Stromal cell of bone marrow (primary cell): ENCODE results near the gene WFDC2.
A peak's percentile ranks its signal among the peaks of the same experiment; 100 is the strongest.

Experiments used
- DNase-seq: peaks from one replicate; pipeline ENCODE4 v3.0.0-alpha.2; 2012; ENCODE audit warnings: low read depth

Gene WFDC2

GRCh38 chr20:45469336-45470261 is at the start of gene WFDC2:
Gene WFDC2, plus strand, starts transcription at chr20:45469753. Its CDS starts 29 bp downstream, at chr20:45469782.
- no peak for DNase-seq

DNA sequence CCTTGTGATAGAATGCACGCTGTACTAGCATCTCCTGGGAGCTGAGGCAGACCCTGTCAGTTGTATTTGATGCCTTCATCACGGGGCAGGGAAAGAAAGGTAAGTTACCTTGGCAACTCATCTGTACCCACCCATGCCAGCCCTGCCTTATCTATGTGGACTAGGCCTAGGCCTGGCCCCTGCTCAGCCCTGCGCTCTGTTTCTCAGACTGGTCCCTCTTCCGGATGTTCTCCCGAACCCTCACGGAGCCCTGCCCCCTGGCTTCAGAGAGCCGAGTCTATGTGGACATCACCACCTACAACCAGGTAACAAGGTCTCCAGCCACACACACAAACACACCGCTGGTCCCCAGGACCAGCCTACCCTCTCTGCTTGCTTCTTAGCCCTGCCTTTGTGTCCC is 49.4 kb upstream of the WFDC2 start:
- no peak for DNase-seq

DNA sequence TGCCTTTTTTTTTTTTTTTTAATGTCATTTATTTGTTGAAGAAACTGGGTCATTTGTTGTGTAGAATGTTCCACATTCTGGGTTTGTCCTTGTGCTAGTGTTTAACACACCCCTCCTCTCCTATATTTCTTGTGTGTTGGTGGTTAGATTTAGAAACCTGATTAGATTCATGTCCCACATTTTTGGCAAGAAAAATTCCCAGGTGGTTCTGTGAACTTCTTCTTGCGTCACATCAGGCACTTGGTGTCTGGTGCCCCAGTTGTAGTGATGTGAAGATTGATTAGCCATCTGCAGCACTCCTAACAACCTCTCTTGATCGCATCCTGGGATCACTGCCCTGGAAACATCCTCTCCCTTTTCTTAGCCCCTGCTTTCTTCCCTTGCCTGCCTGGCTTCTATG is 45.9 kb upstream of the WFDC2 start:
- no peak for DNase-seq

- no peak for DNase-seq
These were observed 44.0 kb upstream of the WFDC2 start for GRCh38 chr20:45425561-45425960.

DNA sequence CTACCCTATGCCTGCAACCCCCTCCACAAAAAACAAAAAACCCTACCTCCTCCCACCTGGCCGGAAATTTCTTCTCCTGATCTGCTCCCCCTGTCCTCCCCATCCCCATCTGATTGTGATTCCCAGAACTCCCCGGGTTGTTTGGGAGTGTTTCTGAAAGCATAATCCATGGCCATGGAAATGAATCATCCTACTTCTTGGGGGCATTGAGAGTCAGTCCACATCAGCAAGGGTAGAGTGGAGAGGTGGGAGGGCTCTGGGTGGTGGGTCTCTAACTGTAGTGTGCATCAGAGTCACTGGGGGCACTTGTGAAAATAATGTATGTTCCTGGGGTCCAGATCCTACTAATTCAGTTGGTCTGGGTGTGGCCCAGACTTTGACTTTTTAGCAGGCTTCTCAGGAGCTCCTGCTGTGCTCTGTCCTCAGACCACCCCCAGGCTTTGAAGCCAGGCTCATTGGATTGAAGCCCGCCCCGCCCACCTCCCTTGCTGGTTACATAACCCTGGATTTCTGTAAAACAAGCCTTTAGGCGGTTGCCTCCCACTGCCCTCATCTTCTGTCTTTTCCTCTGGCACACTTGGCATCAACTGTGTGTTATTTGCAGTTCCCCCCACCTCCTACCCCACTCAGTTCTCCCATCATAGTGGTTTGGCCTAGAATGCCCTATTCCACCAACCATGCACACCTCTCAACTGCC is 43.1 kb upstream of the WFDC2 start:
- no peak for DNase-seq

GRCh38 chr20:45427236-45428149 is 42.1 kb upstream of the WFDC2 start:
- no peak for DNase-seq

GRCh38 chr20:45429618-45430017 is 39.9 kb upstream of the WFDC2 start:
- DNase-seq = no peak

- no peak for DNase-seq
These were observed 37.3 kb upstream of the WFDC2 start for GRCh38 chr20:45432294-45432693.

DNA sequence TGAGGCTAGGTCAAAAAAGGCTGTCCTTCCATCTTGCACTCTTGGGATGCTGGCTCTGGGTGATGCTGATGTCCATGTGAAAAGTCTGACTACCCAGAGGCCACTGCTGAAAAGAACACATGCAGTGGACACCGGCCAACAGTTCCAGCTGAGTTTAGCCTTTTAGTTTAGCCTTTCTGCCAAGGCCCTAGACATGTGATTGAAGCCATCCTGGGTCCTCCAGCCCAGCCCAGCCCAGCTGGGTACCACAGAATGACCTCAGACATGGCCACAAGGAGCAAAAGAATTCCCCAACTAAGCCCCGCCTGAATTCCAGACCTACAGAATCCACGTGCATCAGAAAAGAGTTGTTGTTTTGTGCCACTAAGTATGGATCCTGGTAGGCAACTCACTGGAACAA is 36.2 kb upstream of the WFDC2 start:
- peak; percentile 65 for DNase-seq

GRCh38 chr20:45433976-45434375 is 35.6 kb upstream of the WFDC2 start:
- no peak for DNase-seq

- peak; percentile 63 for DNase-seq
These were observed 32.6 kb upstream of the WFDC2 start for GRCh38 chr20:45436732-45437485.

DNA sequence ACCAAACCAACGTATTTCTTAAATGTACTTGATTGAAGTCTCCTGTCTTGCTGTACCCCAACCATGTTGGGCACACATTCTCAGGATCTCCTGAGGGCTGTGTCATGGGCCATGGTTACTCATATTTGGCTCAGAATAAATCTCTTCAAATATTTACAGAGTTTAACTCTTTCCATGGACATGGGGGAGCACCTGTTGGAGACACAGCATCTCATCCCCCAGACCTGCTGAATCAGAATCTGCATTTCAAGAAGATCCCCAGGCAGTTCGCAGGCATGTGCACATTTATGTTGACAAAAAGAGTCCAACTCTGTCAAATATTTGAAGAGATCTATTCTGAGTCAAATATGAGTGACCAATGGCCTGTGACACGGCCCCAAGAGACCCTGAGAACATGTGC is 29.1 kb upstream of the WFDC2 start:
- no peak for DNase-seq

DNA sequence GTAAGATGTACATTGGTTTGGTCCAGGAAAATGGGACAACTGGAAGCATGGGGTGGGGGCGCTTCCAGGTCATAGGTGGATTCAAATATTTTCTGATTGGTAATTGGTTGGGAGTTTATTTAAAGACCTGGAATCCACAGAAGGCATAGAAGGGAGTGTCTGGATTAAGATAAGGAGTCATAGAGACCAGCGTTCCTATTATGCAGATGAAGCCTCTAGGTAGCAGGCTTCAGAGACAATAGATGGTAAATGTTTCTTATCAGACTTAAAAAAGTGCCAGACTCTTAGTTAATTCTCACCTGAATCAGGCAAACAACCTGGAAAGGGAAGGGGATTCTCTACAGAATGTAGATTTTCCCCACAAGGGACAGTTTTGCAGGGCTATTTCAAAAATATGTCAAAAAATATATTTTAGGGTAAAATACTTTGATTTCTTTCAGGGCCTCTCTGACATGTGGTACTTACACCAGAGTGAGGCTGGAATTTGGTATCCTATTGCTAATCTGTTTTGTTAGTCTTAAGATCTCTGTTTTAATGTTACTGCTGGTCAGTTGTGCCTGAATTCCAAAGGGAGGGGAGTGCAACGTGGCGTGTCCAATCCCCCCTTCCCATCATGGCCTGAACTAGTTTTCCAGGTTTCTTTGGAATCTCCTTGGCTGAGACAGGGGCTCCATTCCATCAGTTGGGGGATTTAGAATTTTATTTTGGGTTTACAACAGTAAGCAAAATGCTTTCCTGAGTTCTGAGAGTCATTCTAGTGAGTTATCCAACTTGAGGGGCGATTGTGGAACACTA is 28.5 kb upstream of the WFDC2 start:
- no peak for DNase-seq

GRCh38 chr20:45441746-45442145 is 27.8 kb upstream of the WFDC2 start:
- no peak for DNase-seq

- no peak for DNase-seq
These were observed 25.5 kb upstream of the WFDC2 start for GRCh38 chr20:45444050-45444449.

GRCh38 chr20:45445805-45446562 is 23.6 kb upstream of the WFDC2 start:
- no peak for DNase-seq

DNA sequence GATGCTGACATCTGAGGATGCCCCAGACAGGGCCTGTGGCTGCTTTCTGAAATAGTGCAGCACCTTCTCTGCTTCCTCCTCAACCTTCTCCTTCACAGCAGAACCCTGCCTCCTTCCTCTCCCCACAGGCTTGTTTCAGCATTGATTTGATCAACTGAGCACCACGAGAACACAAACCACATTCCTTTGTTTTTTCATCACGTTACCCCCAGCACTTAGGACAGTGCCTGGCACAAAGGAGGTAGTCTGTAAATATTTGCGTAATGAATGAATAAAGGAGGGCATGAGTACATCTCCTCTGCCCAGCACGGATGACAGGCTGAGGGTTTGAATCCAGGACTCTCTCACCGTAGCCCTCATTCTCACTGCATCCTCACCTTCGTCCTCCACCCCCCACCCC is 21.3 kb upstream of the WFDC2 start:
- DNase-seq = no peak

GRCh38 chr20:45449528-45449927 is 20.0 kb upstream of the WFDC2 start:
- DNase-seq = no peak

DNA sequence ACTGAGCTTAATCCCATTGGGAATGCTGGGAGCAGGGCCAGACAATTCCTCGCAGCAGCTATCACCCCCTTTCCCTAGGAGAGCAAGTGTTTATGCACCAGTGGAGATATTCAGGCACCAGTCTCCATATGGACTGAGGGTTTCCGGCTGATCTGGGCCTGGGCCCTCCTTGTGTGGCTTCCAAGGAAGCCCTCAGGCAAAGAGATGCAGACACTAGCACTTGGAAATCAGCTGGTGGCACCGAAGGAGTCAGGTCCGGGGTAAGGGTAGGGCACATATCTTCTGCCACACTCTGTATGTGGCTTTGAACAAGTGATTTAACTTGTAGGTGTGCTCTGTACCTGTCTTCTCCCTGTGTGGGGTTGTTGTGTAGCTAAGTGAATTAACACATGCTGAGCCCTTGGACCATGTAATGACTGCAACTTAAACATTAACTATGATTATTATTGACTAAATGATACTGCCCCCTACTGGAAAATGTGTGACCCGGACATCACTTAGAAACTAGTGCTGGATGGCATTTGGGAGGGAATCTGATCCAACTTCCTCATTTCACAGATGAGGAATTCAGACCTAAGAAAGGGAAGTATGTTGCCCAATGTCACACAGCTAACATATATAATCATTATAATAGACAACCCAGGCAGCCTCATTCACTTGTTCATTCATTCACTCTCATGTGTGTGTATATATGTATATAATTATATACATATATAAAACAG is 19.3 kb upstream of the WFDC2 start:
- DNase-seq = no peak
